Hepatocyte (in vitro differentiated cells): ENCODE results near the gene RAP1GAP.
"Not testable (repeated sequence)": the region's sequence is repeated elsewhere in the genome, so short reads cannot be mapped to it uniquely, and the experiment has no call there.

Experiments
- EZH2phosphoT487 ChIP-seq: fragments of 200-600 bp; sonication (generic); IDR thresholded peaks from one replicate; pipeline ENCODE4 v1.6.1; 2018; ENCODE audit warnings: antibody characterized with exemption, mild to moderate bottlenecking, low read depth, moderate library complexity; ENCODE audit not compliant: unreplicated experiment, severe bottlenecking
- TF ChIP-seq, protein P1 (sequence below): fragments of 200-600 bp; sonication (generic); IDR thresholded peaks from 2 replicates; pipeline ENCODE4 v1.5.1; 2016; ENCODE audit warnings: antibody characterized with exemption, mild to moderate bottlenecking; ENCODE audit not compliant: poor library complexity

DNA sequence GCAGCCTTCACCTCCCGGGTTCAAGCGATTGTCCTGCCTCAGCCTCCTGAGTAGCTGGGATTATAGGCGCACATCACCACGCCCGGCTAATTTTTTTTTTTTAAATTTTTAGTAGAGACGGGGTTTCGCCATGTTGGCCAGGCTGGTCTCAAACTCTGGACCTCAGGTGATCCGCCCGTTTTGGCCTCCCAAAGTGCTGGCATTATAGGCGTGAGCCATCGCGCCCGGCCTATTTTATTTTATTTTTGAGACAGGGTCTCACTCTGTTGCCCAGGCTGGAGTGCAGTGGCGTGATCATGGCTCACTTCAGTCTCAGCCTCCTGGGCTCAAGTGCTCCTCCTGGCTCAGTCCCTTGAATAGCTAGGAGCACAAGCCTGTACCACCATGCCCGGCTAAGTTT is 102.8 kb downstream of the RAP1GAP start:
- TF ChIP-seq, protein P1, sequence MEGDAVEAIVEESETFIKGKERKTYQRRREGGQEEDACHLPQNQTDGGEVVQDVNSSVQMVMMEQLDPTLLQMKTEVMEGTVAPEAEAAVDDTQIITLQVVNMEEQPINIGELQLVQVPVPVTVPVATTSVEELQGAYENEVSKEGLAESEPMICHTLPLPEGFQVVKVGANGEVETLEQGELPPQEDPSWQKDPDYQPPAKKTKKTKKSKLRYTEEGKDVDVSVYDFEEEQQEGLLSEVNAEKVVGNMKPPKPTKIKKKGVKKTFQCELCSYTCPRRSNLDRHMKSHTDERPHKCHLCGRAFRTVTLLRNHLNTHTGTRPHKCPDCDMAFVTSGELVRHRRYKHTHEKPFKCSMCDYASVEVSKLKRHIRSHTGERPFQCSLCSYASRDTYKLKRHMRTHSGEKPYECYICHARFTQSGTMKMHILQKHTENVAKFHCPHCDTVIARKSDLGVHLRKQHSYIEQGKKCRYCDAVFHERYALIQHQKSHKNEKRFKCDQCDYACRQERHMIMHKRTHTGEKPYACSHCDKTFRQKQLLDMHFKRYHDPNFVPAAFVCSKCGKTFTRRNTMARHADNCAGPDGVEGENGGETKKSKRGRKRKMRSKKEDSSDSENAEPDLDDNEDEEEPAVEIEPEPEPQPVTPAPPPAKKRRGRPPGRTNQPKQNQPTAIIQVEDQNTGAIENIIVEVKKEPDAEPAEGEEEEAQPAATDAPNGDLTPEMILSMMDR: not testable (repeated sequence)
- TF ChIP-seq EZH2phosphoT487: not testable (repeated sequence)
